Activated T-helper 1 cell treated with anti-CD3 and anti-CD28 coated beads, Interleukin-2, amount 50 U/mL, for 16 hours (primary cell): Measurements from ENCODE around the gene TCP11L2.
"Not testable (repeated sequence)": the region's sequence is repeated elsewhere in the genome, so short reads cannot be mapped to it uniquely, and the experiment has no call there.

ENCODE experiments used
- DNase-seq, 2 donors: peaks; one replicate each; pipeline ENCODE4 v3.0.0-alpha.2; 2020; ENCODE audit warnings: low read depth in 1 of 2, low spot score in 1 of 2

TCP11L2 gene

DNA sequence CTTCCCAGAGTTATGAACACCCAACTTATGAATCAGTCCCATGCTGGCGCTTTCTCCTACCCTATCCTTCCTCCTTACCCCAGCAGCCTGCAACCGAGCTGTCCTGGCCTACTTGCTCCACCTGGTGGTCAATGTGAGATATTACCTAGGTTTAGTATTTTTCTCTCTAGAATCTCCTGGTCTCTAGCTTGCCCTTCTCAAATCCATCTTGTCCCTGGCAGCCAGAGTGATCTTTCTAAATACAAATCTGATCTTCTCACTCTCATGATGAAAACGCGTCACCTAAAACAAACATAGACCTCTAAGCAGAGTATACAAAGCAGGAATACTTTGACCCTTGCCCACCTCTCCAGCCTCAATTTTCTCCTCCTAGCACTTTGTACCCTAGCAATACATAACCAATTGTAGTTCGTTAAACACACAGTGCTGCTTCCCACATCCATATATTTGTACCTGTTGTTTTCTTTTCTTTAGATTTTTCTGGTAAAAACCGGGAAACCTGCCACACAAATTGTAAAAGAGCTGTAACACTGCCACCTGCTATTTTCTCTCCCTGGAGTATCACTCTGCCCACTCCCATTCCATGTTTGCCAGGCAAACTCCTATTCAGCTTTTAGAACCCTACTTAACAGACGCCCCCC, 20.0 kb upstream of the TCP11L2 start:
- DNase-seq, result peak in 1 of 2 donors; percentile 7

DNA sequence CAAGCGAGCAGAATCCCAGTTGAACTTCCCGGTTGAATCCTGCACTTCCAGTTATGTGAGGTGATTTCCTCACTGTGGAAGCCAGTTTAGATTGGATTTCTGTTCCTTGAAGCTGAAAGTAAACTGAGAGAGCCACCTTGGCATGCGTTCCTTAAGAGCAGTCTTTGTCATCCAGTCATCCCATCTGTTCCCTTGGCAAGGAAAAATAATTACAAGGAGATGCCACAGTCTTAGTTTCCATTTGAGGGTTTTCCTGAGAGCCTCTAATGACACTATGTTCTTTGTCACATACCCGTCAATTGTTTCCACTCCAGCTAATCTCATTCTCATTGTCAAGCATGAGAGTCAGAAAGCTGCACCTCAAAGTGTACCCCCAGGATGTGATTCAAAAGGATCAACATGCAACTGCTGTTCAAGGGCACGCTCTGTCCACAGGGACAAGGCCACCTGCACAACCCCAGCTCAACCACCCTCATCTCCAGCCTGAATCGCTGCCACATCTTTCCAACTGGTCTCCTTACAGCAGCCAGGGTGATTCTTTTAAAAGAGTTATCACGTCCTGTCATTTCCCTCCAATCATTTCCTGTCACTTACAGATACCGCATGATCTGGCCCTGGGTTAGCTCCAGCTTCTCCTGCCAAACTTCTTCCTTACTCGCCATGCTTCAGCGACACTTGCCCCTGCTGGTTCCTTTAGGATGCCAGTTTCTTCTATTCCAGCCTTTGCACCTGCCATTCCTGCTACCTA, 18.0 kb upstream of the TCP11L2 start:
- DNase-seq, result no peak

GRCh38 chr12:106285982-106286381, 16.6 kb upstream of the TCP11L2 start:
- no peak for DNase-seq

GRCh38 chr12:106286576-106287162, 15.9 kb upstream of the TCP11L2 start:
- not testable (repeated sequence) for DNase-seq

DNA sequence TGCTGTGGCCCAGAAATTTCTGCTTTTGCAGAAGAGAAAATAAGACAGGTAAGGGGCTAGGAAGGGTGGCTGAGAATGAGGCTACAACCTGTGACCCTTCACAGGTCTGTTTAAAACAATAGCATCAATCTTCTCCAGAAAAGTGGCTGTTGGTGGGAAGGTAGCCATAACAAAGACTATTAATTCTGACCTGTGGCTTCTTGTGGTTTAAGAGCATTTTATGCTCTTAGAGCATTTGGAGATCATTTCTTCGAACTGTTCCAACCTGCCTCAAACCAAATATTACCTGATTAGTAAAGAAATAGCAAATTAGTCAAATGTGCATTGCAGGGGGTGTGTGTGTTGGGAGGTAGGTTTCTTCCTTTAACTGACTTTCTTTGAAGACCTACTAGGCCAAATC, 15.2 kb upstream of the TCP11L2 start:
- DNase-seq, result no peak

DNA sequence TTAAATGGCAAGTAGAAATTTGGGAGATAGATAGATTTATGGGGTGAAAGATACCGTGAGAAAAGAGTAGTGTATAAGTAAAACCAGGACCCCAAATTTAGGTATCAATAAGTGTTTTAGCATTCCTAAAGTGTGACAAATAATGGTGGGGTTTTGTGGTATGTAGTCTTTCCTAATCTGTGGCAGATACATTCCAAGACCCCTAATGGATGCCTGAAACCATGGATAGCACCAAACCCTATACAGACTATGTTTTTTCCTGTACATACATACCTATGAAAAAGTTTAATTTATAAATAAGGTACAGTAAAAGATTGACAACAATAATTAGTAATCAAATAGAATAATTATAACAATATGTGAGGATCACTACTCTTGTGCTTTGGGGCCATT, 14.4 kb upstream of the TCP11L2 start:
- no peak for DNase-seq

- peak in 1 of 2 donors; percentile 9 for DNase-seq
These were observed 13.9 kb upstream of the TCP11L2 start for GRCh38 chr12:106288494-106289195.

- no peak for DNase-seq
These were observed 13.3 kb upstream of the TCP11L2 start for GRCh38 chr12:106289196-106289681.

GRCh38 chr12:106290666-106291065, 11.9 kb upstream of the TCP11L2 start:
- DNase-seq, result no peak

DNA sequence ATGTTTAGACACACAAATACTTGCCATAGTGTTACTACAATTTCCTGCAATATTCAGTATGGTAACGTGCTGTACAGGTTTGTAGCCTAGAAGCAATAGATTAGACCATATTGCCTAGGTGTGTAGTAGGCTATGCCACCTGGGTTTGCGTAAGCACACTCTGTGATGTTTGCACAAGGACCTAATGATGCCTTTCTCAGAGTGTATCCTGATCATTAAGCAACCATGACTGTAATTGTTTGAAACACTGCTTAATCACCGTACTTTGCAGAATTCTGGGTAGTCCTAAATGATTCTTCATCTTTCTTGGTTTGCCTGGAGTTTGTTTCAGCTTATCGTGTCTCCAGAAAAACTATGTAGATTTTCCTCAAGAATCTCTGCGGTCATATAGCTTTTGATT, 11.2 kb upstream of the TCP11L2 start:
- no peak for DNase-seq

- no peak for DNase-seq
These were observed 10.2 kb upstream of the TCP11L2 start for GRCh38 chr12:106292339-106292738.

GRCh38 chr12:106296179-106296877, 6.2 kb upstream of the TCP11L2 start:
- no peak for DNase-seq

GRCh38 chr12:106297075-106297474, 5.5 kb upstream of the TCP11L2 start:
- no peak for DNase-seq

- DNase-seq, result no peak
These were observed 4.9 kb upstream of the TCP11L2 start for GRCh38 chr12:106297681-106298080.

DNA sequence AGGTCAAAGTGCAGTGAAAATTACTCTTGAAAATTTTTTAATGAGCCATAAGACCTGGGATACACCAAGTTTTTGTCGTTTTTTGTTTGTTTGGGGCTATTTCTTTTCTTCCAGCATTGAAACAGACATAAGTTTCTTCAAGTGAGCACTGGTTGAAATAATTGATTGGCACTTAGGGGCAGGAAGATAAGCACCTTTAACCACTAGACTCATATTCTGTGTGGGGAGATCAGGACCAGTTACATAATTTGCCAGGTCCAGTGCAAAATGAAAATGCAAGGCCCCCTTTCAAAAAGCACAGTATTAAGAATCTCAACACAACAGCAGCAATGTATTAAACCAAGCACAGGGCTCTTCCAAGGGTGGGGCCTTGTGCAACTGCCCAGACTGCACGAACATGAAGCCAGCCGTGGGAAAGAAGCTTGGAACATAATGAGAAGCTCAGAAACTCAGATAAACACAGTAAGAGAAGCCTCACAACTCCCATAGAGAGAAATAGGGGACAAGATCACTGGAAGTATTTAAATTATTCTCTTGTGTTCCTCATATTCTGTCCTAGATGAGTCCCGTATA, 3.2 kb upstream of the TCP11L2 start:
- DNase-seq, result no peak

- no peak for DNase-seq
These were observed 1.8 kb upstream of the TCP11L2 start for GRCh38 chr12:106300761-106301160.

GRCh38 chr12:106301241-106301610, 1.3 kb upstream of the TCP11L2 start:
- no peak for DNase-seq

DNA sequence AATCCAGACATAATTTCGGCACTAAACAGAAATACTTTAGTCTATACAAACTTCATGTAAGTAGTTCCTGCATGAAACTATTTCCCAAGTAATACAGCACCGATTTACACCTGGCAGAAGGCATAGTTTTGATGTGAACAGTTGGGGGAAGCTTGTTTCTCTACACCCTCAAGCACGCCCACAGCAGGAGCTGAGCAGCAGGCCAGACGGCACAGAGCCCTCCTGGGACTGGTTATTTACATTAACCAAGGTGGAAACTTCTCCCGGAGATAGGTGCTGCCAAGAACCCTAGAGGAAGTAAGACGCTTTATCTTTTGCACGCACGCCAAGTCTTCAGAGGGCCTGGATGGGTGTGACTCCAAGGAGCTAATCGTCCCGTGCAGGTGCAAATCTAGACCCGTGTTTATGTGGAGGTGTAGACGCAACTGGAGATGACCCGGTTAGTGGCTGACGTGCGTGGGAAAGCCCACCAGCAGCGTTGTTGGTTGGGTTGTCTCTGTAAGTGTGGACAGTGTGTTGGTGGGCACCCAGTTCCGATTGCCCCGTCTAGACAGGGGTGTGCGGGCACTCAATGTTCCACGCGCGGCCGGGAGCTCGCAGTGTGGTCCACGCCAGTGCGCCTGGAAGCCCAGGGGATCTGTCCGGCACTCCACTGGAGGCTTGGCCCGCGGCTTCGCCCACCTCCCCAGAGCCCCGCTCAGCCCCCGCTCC, 767 bp upstream of the TCP11L2 start:
- DNase-seq, result peak; percentile 51 to 52

- peak; percentile 74 to 84 for DNase-seq
These were observed 778 bp downstream of the TCP11L2 start for GRCh38 chr12:106303202-106303820.

DNA sequence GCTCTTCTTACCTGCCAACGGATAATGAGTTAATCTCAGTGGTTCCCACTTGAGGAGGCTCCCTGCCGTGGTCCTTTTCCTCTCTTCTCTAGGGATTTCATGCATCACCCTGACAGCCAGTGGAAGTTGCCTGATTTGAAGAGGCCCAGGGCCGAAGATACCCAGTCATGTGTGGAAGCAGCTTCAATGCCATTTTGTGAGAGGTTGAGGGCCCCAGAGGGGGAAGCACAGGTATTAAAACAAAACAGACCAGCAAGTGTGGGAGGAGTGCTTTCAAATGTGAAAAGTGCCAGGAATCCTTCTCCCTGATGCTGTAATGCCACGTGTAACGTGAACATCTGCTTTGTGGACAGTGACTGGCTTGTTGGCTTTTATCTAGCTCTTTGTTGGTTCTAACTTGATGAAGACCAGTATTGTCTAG, 1.5 kb downstream of the TCP11L2 start:
- DNase-seq, result no peak
